Fibroblast of lung (primary cell): ENCODE measurements around the gene GPC5. TPM values are rescaled to one million over a fixed set of nuclear protein-coding genes. Genes with fewer than 3 reads are reported as not detected.
A peak's percentile ranks its signal among the peaks of the same experiment; 100 is the strongest.

Experiments
- DNase-seq, 2 donors: peaks; one replicate each; pipeline versions ENCODE4 v3.0.0 to v3.0.0-alpha.2; 2010; ENCODE audit warnings: low read depth in 2 of 2
- H2AFZ ChIP-seq: 2 replicates; pipeline ENCODE4 v1.5.1; 2012; ENCODE audit warnings: low read length, control low read depth, inconsistent platforms
- H3K27ac ChIP-seq: 2 replicates; pipeline ENCODE4 v1.5.1; 2011; ENCODE audit warnings: low read length, control low read depth; ENCODE audit not compliant: insufficient read depth
- H3K27me3 ChIP-seq: 2 replicates; pipeline ENCODE4 v1.5.1; 2011; ENCODE audit warnings: mild to moderate bottlenecking, low read length; ENCODE audit not compliant: control insufficient read depth, insufficient read depth
- H3K36me3 ChIP-seq: 2 replicates; pipeline ENCODE4 v1.5.1; 2011; ENCODE audit warnings: low read length; ENCODE audit not compliant: control insufficient read depth, insufficient read depth
- H3K4me1 ChIP-seq: 2 replicates; pipeline ENCODE4 v1.5.1; 2011; ENCODE audit warnings: low read length; ENCODE audit not compliant: control insufficient read depth, insufficient read depth; ENCODE audit errors: extremely low read depth
- H3K4me2 ChIP-seq: 2 replicates; pipeline ENCODE4 v1.5.1; 2011; ENCODE audit warnings: low read length, control low read depth; ENCODE audit not compliant: insufficient read depth; ENCODE audit errors: extremely low read depth
- H3K4me3 ChIP-seq, 4 experiments: fragments of 200-600 bp in 1 of 4; sonication (generic) in 1 of 4; replicated peaks in 1 of 4; 2 replicates each; pipeline ENCODE4 v1.5.1; 2011 to 2016; ENCODE audit warnings: low read length in 4 of 4, low read depth in 3 of 4, mild to moderate bottlenecking in 3 of 4, control low read depth in 2 of 4, inconsistent platforms in 1 of 4, mixed read lengths in 1 of 4; ENCODE audit not compliant: insufficient read depth in 1 of 4; ENCODE audit errors: control extremely low read depth in 1 of 4
- H3K79me2 ChIP-seq: 2 replicates; pipeline ENCODE4 v1.5.1; 2012; ENCODE audit warnings: mild to moderate bottlenecking, low read length, inconsistent platforms; ENCODE audit not compliant: control insufficient read depth, insufficient read depth
- H3K9ac ChIP-seq: 2 replicates; pipeline ENCODE4 v1.5.1; 2011; ENCODE audit warnings: mild to moderate bottlenecking, low read length, control low read depth; ENCODE audit not compliant: insufficient read depth
- H3K9me3 ChIP-seq: 2 replicates; pipeline ENCODE4 v1.5.1; 2012; ENCODE audit warnings: low read depth, low read length; ENCODE audit not compliant: control insufficient read depth, insufficient read depth
- H4K20me1 ChIP-seq: 2 replicates; pipeline ENCODE4 v1.5.1; 2011; ENCODE audit warnings: low read length; ENCODE audit not compliant: control insufficient read depth, insufficient read depth; ENCODE audit errors: extremely low read depth
- EZH2 ChIP-seq: IDR thresholded peaks from 2 replicates; pipeline ENCODE4 v1.5.1; 2012; ENCODE audit warnings: low read length, control low read depth, mild to moderate bottlenecking; ENCODE audit errors: missing control alignments
- polyA plus RNA-seq, 2 donors: library from polyadenylated mRNA; depleted of rRNA in 1 of 2; stranded (reverse) in 1 of 2; unstranded in 1 of 2; fragments of >200 nt; gene quantifications; 2 replicates each; pipeline ENCODE4 v1.2.1, GENCODE V29; 2011 to 2012; ENCODE audit warnings: missing spikeins in 1 of 2
- total RNA-seq: library from RNA; depleted of rRNA; stranded (reverse); fragments of >200 nt; gene quantifications from 2 replicates; pipeline ENCODE4 v1.2.1, GENCODE V29; 2014
- TF ChIP-seq, protein P1 (sequence below), 2 donors: IDR thresholded peaks in 1 of 2; conservative IDR thresholded peaks in 1 of 2; 1 replicate in 1 of 2; 2 replicates in 1 of 2; pipeline ENCODE4 v1.5.1; 2011 to 2012; ENCODE audit warnings: low read length in 2 of 2, control low read depth in 1 of 2, inconsistent platforms in 1 of 2, low read depth in 1 of 2, mild to moderate bottlenecking in 1 of 2

Gene GPC5
- total and polyA plus RNA-seq, 2 donors (not counting 1 experiment from before 2014, with no cell fraction given) = 0.17 TPM; not detected in 1

GRCh38 chr13:92802776-92803175 is 1404.4 kb downstream of the GPC5 start:
- Histone ChIP-seq H3K27me3 (no peaks in the 10 kb centered on the region), H3K9me3 (no peaks in the 10 kb centered on the region), H3K36me3 (no peaks in the 10 kb centered on the region), H3K9ac (no peak overlapping the region), H3K27ac (no peak overlapping the region), H4K20me1 (no peaks in the 10 kb centered on the region), H2AFZ (no peak overlapping the region), H3K4me2 (no peak overlapping the region), H3K4me1 (peaks cover 5% of the 10 kb centered on the region), H3K4me3 (no peak overlapping the region), H3K79me2 (no peaks in the 10 kb centered on the region)
- DNase-seq = peak in 1 of 2 donors; percentile 79
- TF ChIP-seq, protein P1, sequence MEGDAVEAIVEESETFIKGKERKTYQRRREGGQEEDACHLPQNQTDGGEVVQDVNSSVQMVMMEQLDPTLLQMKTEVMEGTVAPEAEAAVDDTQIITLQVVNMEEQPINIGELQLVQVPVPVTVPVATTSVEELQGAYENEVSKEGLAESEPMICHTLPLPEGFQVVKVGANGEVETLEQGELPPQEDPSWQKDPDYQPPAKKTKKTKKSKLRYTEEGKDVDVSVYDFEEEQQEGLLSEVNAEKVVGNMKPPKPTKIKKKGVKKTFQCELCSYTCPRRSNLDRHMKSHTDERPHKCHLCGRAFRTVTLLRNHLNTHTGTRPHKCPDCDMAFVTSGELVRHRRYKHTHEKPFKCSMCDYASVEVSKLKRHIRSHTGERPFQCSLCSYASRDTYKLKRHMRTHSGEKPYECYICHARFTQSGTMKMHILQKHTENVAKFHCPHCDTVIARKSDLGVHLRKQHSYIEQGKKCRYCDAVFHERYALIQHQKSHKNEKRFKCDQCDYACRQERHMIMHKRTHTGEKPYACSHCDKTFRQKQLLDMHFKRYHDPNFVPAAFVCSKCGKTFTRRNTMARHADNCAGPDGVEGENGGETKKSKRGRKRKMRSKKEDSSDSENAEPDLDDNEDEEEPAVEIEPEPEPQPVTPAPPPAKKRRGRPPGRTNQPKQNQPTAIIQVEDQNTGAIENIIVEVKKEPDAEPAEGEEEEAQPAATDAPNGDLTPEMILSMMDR (conservative IDR thresholded peaks at IDR 0.05 in 1 of 2, IDR thresholded peaks at IDR 0.05 in 1 of 2; ENCODE audit: low read depth in 1 of 2, low read length in 2 of 2) = no peak
- no peak for TF ChIP-seq EZH2

- Histone ChIP-seq H3K27ac (no peak overlapping the region), H3K79me2 (no peaks in the 10 kb centered on the region), H3K4me2 (peak overlapping the region; percentile 41), H3K27me3 (no peaks in the 10 kb centered on the region), H4K20me1 (no peaks in the 10 kb centered on the region), H3K36me3 (no peaks in the 10 kb centered on the region), H3K4me3 (no peak overlapping the region), H3K4me1 (peaks cover 5% of the 10 kb centered on the region), H3K9me3 (no peaks in the 10 kb centered on the region), H2AFZ (no peak overlapping the region), H3K9ac (no peak overlapping the region)
- peak; percentile 29 to 86 for DNase-seq
- TF ChIP-seq, protein P1 (conservative IDR thresholded peaks at IDR 0.05 in 1 of 2, IDR thresholded peaks at IDR 0.05 in 1 of 2; ENCODE audit: low read depth in 1 of 2, low read length in 2 of 2) = no peak
- TF ChIP-seq EZH2 = no peak
Measured at GRCh38 chr13:92804346-92804745, 1405.9 kb downstream of the GPC5 start.

DNA sequence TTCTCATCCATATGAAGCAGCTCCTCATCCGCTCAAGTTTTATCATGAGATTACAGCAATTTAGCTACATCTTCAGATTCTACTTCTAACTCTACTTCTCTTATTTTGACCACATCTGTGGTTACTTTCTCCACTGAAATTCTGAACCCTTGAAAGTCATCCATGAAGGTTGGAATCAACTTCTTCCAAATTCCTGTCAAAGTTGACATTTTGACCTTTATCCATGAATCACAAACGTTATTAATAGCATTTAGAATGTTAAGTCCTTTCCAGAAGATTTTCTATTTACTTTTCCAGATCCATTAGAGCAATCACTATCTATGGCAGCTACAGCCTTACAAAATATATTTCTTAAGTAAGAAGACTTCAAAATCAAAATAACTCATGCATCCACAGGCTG is 1406.5 kb downstream of the GPC5 start:
- H3K9ac ChIP-seq = no peak overlapping the region
- H4K20me1 ChIP-seq = no peaks in the 10 kb centered on the region
- peak; percentile 25 to 85 for DNase-seq
- H3K9me3 ChIP-seq = no peaks in the 10 kb centered on the region
- peak overlapping the region; percentile 41 for H3K4me2 ChIP-seq
- H3K27me3 ChIP-seq = no peaks in the 10 kb centered on the region
- H3K36me3 ChIP-seq = no peaks in the 10 kb centered on the region
- peaks cover 5% of the 10 kb centered on the region for H3K4me1 ChIP-seq
- H3K4me3 ChIP-seq = no peak overlapping the region
- no peak overlapping the region for H2AFZ ChIP-seq
- TF ChIP-seq EZH2 = no peak
- TF ChIP-seq, protein P1 (conservative IDR thresholded peaks at IDR 0.05 in 1 of 2, IDR thresholded peaks at IDR 0.05 in 1 of 2; ENCODE audit: low read depth in 1 of 2, low read length in 2 of 2) = no peak
- H3K79me2 ChIP-seq = no peaks in the 10 kb centered on the region
- H3K27ac ChIP-seq = no peak overlapping the region
